ENCODE measurements around the gene KRT31. TPM values are rescaled to one million over a fixed set of nuclear protein-coding genes. Genes with fewer than 3 reads are reported as not detected.

KRT31 gene
- total RNA-seq, 4 donors from 2014 or later, result not detected

DNA sequence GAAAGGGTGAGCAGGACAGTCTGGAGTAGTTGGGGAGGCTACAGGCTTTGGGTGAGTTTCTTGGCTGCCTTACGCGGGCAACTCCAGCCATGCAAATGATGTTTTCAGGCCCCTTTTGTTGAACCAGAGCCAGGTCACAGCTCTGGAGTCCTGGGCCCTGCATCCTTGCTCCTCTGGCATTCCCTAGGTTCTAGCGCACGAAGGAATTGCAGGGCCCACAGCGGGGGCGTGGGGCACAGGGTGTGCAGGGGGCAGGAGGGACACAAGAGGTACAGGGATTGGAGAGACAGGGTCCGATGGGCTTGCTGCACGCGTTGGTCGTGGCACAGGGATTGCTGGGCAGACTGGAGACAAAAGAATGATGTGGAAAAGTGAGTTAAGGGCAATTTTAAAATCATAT lies 3.6 kb downstream of the KRT31 start:
- no peaks in the 10 kb centered on the region for H3K27me3 ChIP-seq
- H3K36me3 ChIP-seq, result no peaks in the 10 kb centered on the region
- no peaks in the 10 kb centered on the region for H3K9me3 ChIP-seq
- no peak for TF ChIP-seq POLR2A (IDR thresholded peaks at IDR 0.05)
- TF ChIP-seq, protein P1, sequence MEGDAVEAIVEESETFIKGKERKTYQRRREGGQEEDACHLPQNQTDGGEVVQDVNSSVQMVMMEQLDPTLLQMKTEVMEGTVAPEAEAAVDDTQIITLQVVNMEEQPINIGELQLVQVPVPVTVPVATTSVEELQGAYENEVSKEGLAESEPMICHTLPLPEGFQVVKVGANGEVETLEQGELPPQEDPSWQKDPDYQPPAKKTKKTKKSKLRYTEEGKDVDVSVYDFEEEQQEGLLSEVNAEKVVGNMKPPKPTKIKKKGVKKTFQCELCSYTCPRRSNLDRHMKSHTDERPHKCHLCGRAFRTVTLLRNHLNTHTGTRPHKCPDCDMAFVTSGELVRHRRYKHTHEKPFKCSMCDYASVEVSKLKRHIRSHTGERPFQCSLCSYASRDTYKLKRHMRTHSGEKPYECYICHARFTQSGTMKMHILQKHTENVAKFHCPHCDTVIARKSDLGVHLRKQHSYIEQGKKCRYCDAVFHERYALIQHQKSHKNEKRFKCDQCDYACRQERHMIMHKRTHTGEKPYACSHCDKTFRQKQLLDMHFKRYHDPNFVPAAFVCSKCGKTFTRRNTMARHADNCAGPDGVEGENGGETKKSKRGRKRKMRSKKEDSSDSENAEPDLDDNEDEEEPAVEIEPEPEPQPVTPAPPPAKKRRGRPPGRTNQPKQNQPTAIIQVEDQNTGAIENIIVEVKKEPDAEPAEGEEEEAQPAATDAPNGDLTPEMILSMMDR (IDR thresholded peaks at IDR 0.05), result no peak
- no peak overlapping the region for H3K4me3 ChIP-seq
- no peaks in the 10 kb centered on the region for H3K4me1 ChIP-seq
- DNase-seq, result no peak
- no peak overlapping the region for H3K27ac ChIP-seq

DNA sequence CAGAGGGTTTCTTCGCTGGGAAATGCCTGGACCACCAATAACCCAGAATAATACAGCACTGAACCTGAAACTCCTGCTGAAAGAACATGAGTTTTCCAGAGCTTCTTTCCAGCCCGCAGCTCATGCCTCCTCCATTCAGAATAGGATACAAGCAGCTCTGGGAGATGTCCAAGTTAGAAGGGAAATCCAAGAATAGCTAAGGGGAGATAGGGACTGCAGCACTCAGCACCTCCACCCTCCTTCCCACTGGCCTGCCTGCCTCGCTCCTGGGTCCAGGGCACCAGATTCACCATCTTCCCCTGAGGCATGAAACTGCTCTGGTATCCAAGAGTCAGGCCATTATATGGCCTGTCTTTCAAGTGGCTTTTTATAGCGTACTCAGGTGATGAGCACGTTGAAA lies 4.1 kb downstream of the KRT31 start:
- DNase-seq, result no peak
- no peak overlapping the region for H3K27ac ChIP-seq
- H3K4me3 ChIP-seq, result no peak overlapping the region
- H3K9me3 ChIP-seq, result no peaks in the 10 kb centered on the region
- TF ChIP-seq, protein P1 (IDR thresholded peaks at IDR 0.05), result no peak
- no peak for TF ChIP-seq POLR2A (IDR thresholded peaks at IDR 0.05)
- H3K4me1 ChIP-seq, result no peaks in the 10 kb centered on the region
- no peaks in the 10 kb centered on the region for H3K27me3 ChIP-seq
- H3K36me3 ChIP-seq, result no peaks in the 10 kb centered on the region

DNA sequence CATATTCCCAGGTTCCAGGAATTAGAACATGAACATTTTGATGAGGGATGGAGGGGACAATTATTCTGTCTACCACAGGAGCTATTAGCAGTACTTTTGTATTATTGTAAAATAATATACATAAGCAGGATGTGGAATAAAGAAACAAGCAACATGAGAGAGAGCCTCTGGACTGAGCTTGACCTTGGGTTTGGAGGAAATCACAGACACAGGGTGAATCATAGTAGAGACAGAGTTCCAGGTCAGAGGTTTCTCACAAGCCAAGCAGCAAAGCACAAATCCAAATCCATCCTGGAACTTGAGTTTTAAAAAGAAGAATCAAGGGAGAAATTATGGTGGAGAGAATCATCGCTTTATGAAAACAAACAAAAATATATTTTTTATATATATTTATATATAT lies 5.1 kb downstream of the KRT31 start:
- no peaks in the 10 kb centered on the region for H3K9me3 ChIP-seq
- TF ChIP-seq, protein P1 (IDR thresholded peaks at IDR 0.05), result no peak
- TF ChIP-seq POLR2A (IDR thresholded peaks at IDR 0.05), result no peak
- DNase-seq, result no peak
- H3K27me3 ChIP-seq, result no peaks in the 10 kb centered on the region
- H3K4me3 ChIP-seq, result no peak overlapping the region
- no peaks in the 10 kb centered on the region for H3K36me3 ChIP-seq
- H3K4me1 ChIP-seq, result no peaks in the 10 kb centered on the region
- H3K27ac ChIP-seq, result no peak overlapping the region

DNA sequence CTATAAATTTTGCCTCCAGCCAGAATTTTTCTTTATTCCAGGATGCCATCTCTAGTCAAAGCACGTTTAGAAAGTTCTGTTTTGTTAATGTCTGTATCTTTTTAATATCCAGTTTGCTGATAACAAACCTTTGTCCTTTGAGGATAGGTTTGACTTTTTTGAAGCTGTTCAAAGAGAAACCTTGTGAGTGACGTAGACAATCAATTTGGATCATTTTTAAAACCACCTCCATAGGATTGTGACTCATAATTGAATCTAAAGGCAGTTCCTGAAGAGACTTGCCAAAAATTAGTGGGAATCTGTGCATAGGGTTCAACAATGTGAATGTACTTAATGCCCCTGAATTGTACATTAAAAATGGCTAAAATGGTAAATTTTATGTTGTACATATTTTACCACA lies 5.9 kb downstream of the KRT31 start:
- no peak for TF ChIP-seq POLR2A (IDR thresholded peaks at IDR 0.05)
- TF ChIP-seq, protein P1 (IDR thresholded peaks at IDR 0.05), result no peak
- H3K4me1 ChIP-seq, result no peaks in the 10 kb centered on the region
- no peak overlapping the region for H3K4me3 ChIP-seq
- DNase-seq, result no peak
- H3K36me3 ChIP-seq, result no peaks in the 10 kb centered on the region
- H3K27ac ChIP-seq, result no peak overlapping the region
- peaks cover 0 to 3% (median 0%) of the 10 kb centered on the region in 4 donors for H3K9me3 ChIP-seq
- no peaks in the 10 kb centered on the region for H3K27me3 ChIP-seq

DNA sequence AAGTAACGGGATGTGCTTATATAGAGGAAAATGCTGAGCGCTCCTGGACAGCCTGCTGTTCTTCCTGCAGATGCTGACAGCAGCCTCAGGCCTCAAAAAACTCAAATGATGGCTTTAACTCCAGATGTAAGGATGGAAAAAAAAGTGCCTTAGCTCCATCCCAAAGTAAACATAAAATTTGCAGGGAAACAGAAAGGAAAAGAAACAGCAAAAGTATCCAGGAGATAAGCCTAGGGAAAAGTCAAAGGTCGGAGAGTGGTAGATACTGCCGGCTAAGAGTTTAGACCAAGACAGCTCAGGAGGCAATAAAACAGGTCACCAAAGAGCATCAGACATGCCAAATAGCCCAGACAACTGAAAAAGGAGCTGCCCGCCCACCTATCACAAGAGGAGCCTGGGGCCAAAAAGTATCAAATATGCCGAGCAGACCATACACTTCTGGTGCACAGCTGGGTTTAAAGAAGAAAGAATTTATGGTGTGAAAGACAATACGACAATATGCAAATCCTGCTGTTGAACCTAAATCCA lies 6.9 kb downstream of the KRT31 start:
- no peak overlapping the region for H3K27ac ChIP-seq
- no peaks in the 10 kb centered on the region for H3K27me3 ChIP-seq
- H3K4me1 ChIP-seq, result no peaks in the 10 kb centered on the region
- H3K4me3 ChIP-seq, result no peak overlapping the region
- H3K36me3 ChIP-seq, result no peaks in the 10 kb centered on the region
- no peak for DNase-seq
- TF ChIP-seq POLR2A (IDR thresholded peaks at IDR 0.05), result no peak
- TF ChIP-seq, protein P1 (IDR thresholded peaks at IDR 0.05), result no peak
- H3K9me3 ChIP-seq, result peaks cover 0 to 3% (median 0%) of the 10 kb centered on the region in 4 donors

DNA sequence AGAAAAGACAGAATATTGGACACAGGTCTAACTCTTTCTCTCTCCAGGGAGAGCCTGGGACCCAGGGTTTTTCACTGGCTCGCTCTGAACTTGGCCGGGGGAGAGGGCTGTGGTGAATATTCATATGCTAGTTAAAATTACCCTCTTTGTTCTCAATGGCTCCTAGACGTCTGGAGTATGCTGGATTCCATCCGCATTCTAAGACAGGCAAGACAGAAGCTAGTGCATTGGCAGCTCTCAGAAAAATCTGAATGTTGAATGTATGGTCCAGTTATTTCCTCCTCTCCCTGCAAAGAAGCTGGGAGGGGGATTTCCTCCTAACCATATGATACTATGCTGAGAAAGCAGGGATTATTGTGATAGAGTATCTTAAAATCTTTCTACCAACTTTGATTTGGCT lies 9.7 kb downstream of the KRT31 start:
- DNase-seq, result no peak

More for the DNA sequence above, 9.7 kb downstream of the KRT31 start:
- H3K36me3 ChIP-seq, result no peaks in the 10 kb centered on the region
- no peak overlapping the region for H3K4me3 ChIP-seq
- no peaks in the 10 kb centered on the region for H3K27me3 ChIP-seq
- no peak overlapping the region for H3K27ac ChIP-seq
- TF ChIP-seq, protein P1 (IDR thresholded peaks at IDR 0.05), result no peak
- no peak for TF ChIP-seq POLR2A (IDR thresholded peaks at IDR 0.05)
- no peaks in the 10 kb centered on the region for H3K4me1 ChIP-seq
- H3K9me3 ChIP-seq, result peaks cover 0 to 3% (median 0%) of the 10 kb centered on the region in 4 donors

Measured in Peyer's patch (tissue), 4 donors.